Heart right ventricle (tissue), 16 donors: ENCODE measurements around the gene TTLL7. TPM values are rescaled to one million over a fixed set of nuclear protein-coding genes. Genes with fewer than 3 reads are reported as not detected.

Source experiments
- ATAC-seq, 8 donors: fragments of 200-7000 bp; cut with Tn5 transposase; one replicate each; pipeline ENCODE4 v1.9.1; 2020; ENCODE audit warnings: mild to moderate bottlenecking in 8 of 8, moderate library complexity in 8 of 8, moderate number of reproducible peaks in 1 of 8
- DNase-seq, 2 donors: peaks; one replicate each; pipeline ENCODE4 v3.0.0-alpha.2; 2020
- H3K27ac ChIP-seq, 10 donors: fragments of 200-600 bp; sonication (generic) in 2 of 10; one replicate each; pipeline versions ENCODE4 v1.5.0 to v1.8.0; 2020 to 2022; ENCODE audit warnings: mild to moderate bottlenecking in 3 of 10
- H3K27me3 ChIP-seq, 7 donors: fragments of 200-600 bp; one replicate each; pipeline ENCODE4 v1.8.0; 2021 to 2022; ENCODE audit warnings: mild to moderate bottlenecking in 2 of 7
- H3K36me3 ChIP-seq, 9 donors: fragments of 200-600 bp; sonication (generic) in 1 of 9; one replicate each; pipeline versions ENCODE4 v1.5.0 to v1.8.0; 2020 to 2022; ENCODE audit warnings: mild to moderate bottlenecking in 2 of 9
- H3K4me1 ChIP-seq, 9 donors: fragments of 200-600 bp; sonication (generic) in 1 of 9; one replicate each; pipeline versions ENCODE4 v1.5.0 to v1.8.0; 2020 to 2022; ENCODE audit warnings: mild to moderate bottlenecking in 4 of 9
- H3K4me3 ChIP-seq, 10 donors: fragments of 200-600 bp; sonication (generic) in 2 of 10; one replicate each; pipeline versions ENCODE4 v1.5.0 to v1.8.0; 2020 to 2022; ENCODE audit warnings: mild to moderate bottlenecking in 7 of 10, moderate library complexity in 2 of 10
- H3K9me3 ChIP-seq, 11 donors: fragments of 200-600 bp in 10 of 11; sonication (generic) in 2 of 11; one replicate each; pipeline versions ENCODE4 v1.5.0 to v1.8.0; 2013 to 2022; ENCODE audit warnings: mild to moderate bottlenecking in 2 of 11, control low read depth in 1 of 11, moderate library complexity in 1 of 11
- WGBS, 2 donors: extraction: QIAGEN DNeasy Blood & Tissue Kit; methylation state at CpG; one replicate each; pipeline ENCODE4 v1.1.7; 2013; ENCODE audit warnings: inconsistent platforms in 1 of 2; 5-methylcytosine and 5-hydroxymethylcytosine counted together
- intact Hi-C, 10 donors: fragments of 100-400 bp; cut with DNase I; formaldehyde crosslinking; loops; one replicate each; pipeline versions ENCODE4 v1.11.1 to v1.14.2; 2022
- polyA plus RNA-seq, 2 donors: library from polyadenylated mRNA; stranded (reverse); fragments of 200-250 nt; gene quantifications; one replicate each; pipeline ENCODE4 v1.2.3, GENCODE V29; 2013
- total RNA-seq, 10 donors: library from RNA; stranded (reverse); fragmentation: NEBNext Ultra II Directional in 3 of 10; extraction: Animal tissue kit (Norgen Biotek cat#: 25700) in 3 of 10; gene quantifications; one replicate each; pipeline versions ENCODE4 v1.2.1 to v1.2.4, GENCODE V29; 2021 to 2023
- TF ChIP-seq, protein P1 (sequence below), 9 donors: fragments of 200-600 bp; sonication (generic) in 2 of 9; IDR thresholded peaks; one replicate each; pipeline versions ENCODE4 v1.5.0 to v1.8.0; 2021 to 2022; ENCODE audit warnings: antibody characterized with exemption in 9 of 9, mild to moderate bottlenecking in 5 of 9, moderate library complexity in 1 of 9
- donor health status: Arrhythmogenic right ventricular cardiomyopathy.
- donor health status: ischemic (EF 13 %, LVEDD 7.1; RV severe dilation, severe dysfunction).
- donor health status: healthy with polysubstance abuse.
- donor health status: DM: no; HTN: yes; CAD: no.
- donor health status: DM: no; HTN: no; CAD: no.
- donor health status: ischemic (EF 25% LVEDD 6.9; RV normal size, moderate dysfunction).
- donor health status: ischemic (EF 25% LVEDD 5.7; RV mildly dilated, moderate dysfunction).
- donor health status: healthy.
- donor health status: DM: yes; HTN: yes; CAD: no.
- donor health status: Ischemic cardiomyopathy.
- donor health status: ischemic (EF 35%, LVEDD 5.7; RV mildly dilated, moderate dysfunction).
- donor health status: nonischemic (EF 11% LVEDD 7.7; RV severe dilation, severe dysfunction).
- donor health status: DM: yes; HTN: yes; CAD: no.
- donor health status: PGD.
- donor health status: ischemic (EF 29% LVEDD 5.4; RV normal size, mild dysfunction).
- donor health status: nonischemic (EF 23%, LVEDD 6.1; RV moderate dilation, normal function).

The TTLL7 gene
- total and polyA plus RNA-seq, 12 donors = 1.0 to 12.1 (median 3.7) TPM

DNA sequence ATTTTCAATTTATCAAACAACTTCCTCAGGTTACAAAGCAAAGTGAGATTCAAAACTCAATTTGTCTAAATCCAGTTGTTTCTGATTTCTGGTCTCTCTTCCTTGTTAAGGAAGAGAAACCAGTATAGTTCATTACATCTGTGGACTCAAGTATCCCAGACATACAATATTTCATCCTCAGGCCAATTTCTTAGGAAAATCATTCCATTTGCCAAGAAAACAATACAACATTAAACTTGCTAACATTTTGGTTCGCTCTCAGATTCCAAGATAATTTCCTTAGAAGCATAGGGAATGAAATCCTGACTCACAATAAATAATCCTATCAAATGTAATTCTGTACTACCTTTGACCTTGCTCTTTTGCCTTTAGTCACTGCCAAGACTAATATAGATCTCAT, 11.2 kb upstream of the TTLL7 start:
- DNase-seq (no peak), ATAC-seq (no peak)
- Histone ChIP-seq H3K27ac (no peak overlapping the region), H3K27me3 (peaks cover 0 to 4% (median 0%) of the 10 kb centered on the region in 7 donors), H3K4me1 (no peaks in the 10 kb centered on the region), H3K4me3 (no peak overlapping the region), H3K9me3 (peaks cover 0 to 6% (median 0%) of the 10 kb centered on the region in 11 donors), H3K36me3 (no peaks in the 10 kb centered on the region)
- WGBS, 2 donors = 64 to 87% methylated on average over 1 of the region's 1 CpG
- TF ChIP-seq, protein P1, sequence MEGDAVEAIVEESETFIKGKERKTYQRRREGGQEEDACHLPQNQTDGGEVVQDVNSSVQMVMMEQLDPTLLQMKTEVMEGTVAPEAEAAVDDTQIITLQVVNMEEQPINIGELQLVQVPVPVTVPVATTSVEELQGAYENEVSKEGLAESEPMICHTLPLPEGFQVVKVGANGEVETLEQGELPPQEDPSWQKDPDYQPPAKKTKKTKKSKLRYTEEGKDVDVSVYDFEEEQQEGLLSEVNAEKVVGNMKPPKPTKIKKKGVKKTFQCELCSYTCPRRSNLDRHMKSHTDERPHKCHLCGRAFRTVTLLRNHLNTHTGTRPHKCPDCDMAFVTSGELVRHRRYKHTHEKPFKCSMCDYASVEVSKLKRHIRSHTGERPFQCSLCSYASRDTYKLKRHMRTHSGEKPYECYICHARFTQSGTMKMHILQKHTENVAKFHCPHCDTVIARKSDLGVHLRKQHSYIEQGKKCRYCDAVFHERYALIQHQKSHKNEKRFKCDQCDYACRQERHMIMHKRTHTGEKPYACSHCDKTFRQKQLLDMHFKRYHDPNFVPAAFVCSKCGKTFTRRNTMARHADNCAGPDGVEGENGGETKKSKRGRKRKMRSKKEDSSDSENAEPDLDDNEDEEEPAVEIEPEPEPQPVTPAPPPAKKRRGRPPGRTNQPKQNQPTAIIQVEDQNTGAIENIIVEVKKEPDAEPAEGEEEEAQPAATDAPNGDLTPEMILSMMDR (IDR thresholded peaks at IDR 0.05) = no peak
- intact Hi-C loops = no loop called here

DNA sequence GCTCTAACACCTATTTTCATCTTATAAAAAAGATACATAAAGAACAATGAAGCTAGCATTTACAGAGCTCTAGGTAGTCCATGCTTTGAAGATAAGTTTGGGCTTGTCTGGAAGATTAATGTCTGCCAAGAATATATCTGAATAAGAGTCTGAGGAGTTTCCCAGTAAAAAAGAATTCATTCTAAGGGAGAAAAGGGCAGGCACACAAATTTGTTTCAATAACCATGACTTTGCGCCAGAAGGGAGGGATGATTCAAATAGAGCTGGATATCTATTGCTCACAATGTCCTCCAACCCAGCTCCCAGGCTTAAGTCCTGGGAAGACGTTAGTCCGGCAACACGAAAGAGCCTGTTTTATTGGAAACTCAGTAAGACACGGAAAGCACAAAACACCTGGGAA, 9.7 kb upstream of the TTLL7 start:
- WGBS, 2 donors = 87 to 88% methylated on average over 5 of the region's 5 CpGs
- H3K27ac ChIP-seq = no peak overlapping the region
- DNase-seq = no peak
- intact Hi-C loops = no loop called here
- TF ChIP-seq, protein P1 (IDR thresholded peaks at IDR 0.05) = no peak
- H3K4me1 ChIP-seq = no peaks in the 10 kb centered on the region
- H3K27me3 ChIP-seq = peaks cover 0 to 4% (median 0%) of the 10 kb centered on the region in 7 donors
- no peaks in the 10 kb centered on the region for H3K36me3 ChIP-seq
- no peak overlapping the region for H3K4me3 ChIP-seq
- ATAC-seq = no peak
- peaks cover 0 to 3% (median 0%) of the 10 kb centered on the region in 11 donors for H3K9me3 ChIP-seq

DNA sequence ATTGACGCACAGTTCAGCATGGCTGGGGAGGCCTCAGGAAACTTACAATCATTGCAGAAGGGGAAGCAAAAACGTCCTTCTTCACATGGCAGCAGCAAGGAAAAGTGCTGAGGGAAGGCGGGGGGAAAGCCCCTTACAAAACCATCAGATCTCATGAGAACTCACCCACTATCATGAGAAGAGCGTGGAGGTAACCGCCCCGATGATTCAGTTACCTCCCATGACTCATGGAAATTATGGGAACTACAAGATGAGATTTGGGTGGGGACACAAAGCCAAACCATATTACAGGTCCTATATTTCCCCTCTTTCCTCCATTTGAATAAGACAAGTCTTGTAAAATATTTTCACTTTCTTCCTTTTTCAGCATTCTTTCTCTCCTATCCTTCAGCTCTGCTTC, 7.7 kb upstream of the TTLL7 start:
- no peak for DNase-seq
- H3K4me3 ChIP-seq = no peak overlapping the region
- TF ChIP-seq, protein P1 (IDR thresholded peaks at IDR 0.05) = no peak

DNA sequence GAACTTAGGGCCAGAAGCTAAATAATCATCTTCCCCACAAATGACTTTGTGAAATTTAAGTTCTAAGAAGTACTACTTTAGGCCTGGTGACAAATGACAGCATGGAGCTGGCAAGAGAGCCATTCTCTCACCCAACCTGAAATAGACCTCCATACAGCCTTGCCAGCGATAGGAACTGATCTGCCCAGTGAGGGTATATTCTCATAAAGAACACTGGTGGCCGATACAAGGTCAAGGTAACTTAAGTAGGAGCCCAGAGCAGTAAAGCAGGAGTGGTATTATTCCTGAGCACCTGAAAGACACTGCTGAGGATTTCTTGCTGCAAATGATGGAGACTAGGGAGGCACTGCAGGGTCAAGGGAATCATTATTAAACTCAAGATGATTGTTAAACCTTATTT, 2.6 kb upstream of the TTLL7 start:
- H3K4me1 ChIP-seq = peaks cover 0 to 25% (median 3%) of the 10 kb centered on the region in 9 donors
- intact Hi-C loops = no loop called here
- H3K36me3 ChIP-seq = no peaks in the 10 kb centered on the region
- no peak overlapping the region for H3K27ac ChIP-seq
- H3K9me3 ChIP-seq = no peaks in the 10 kb centered on the region
- ATAC-seq (no peak), DNase-seq (no peak)
- H3K4me3 ChIP-seq = no peak overlapping the region
- 92 to 94% methylated on average over 2 of the region's 2 CpGs for WGBS, 2 donors
- peaks cover 0 to 44% (median 7%) of the 10 kb centered on the region in 7 donors for H3K27me3 ChIP-seq
- TF ChIP-seq, protein P1 (IDR thresholded peaks at IDR 0.05) = no peak

More for the DNA sequence above, 7.7 kb upstream of the TTLL7 start:
- intact Hi-C loops = no loop called here
- Histone ChIP-seq H3K36me3 (no peaks in the 10 kb centered on the region), H3K4me1 (no peaks in the 10 kb centered on the region), H3K27me3 (peaks cover 0 to 8% (median 0%) of the 10 kb centered on the region in 7 donors), H3K9me3 (no peaks in the 10 kb centered on the region), H3K27ac (no peak overlapping the region)
- no peak for ATAC-seq
- WGBS, 2 donors = 80 to 86% methylated on average over 6 of the region's 6 CpGs
